HG03432 (cell line): ENCODE results near the gene PDCD2L.
"Not testable (repeated sequence)": the region's sequence is repeated elsewhere in the genome, so short reads cannot be mapped to it uniquely, and the experiment has no call there.

Experiments
- ATAC-seq: cut with Tn5 transposase; IDR thresholded peaks from one replicate; pipeline ENCODE4 v1.9.1; 2021; ENCODE audit warnings: mild to moderate bottlenecking, moderate library complexity; ENCODE audit not compliant: unreplicated experiment

PDCD2L gene

GRCh38 chr19:34461375-34462100 is 57.3 kb downstream of the PDCD2L start:
- ATAC-seq = no peak

- ATAC-seq = not testable (repeated sequence)
Measured at GRCh38 chr19:34464785-34465184, 60.6 kb downstream of the PDCD2L start.

GRCh38 chr19:34468409-34468808 is 64.2 kb downstream of the PDCD2L start:
- no peak for ATAC-seq

- ATAC-seq = not testable (repeated sequence)
Measured at GRCh38 chr19:34469026-34469425, 64.8 kb downstream of the PDCD2L start.

- no peak for ATAC-seq
Measured at GRCh38 chr19:34471906-34472700, 67.9 kb downstream of the PDCD2L start.

- ATAC-seq = no peak
Measured at GRCh38 chr19:34474233-34474989, 70.2 kb downstream of the PDCD2L start.

- ATAC-seq = no peak
Measured at GRCh38 chr19:34475026-34475974, 71.1 kb downstream of the PDCD2L start.
